ENCODE measurements around the gene SEMA6D.

- TF ChIP-seq CTCF (IDR thresholded peaks at IDR 0.05): no peak
- no peak for TF ChIP-seq EP300 (IDR thresholded peaks at IDR 0.05)
- TF ChIP-seq POLR2A (IDR thresholded peaks at IDR 0.05): no peak
These were observed 27.7 kb downstream of the SEMA6D start for GRCh38 chr15:47744973-47745372.
